Measurements from ENCODE around the gene MAJIN.

DNA sequence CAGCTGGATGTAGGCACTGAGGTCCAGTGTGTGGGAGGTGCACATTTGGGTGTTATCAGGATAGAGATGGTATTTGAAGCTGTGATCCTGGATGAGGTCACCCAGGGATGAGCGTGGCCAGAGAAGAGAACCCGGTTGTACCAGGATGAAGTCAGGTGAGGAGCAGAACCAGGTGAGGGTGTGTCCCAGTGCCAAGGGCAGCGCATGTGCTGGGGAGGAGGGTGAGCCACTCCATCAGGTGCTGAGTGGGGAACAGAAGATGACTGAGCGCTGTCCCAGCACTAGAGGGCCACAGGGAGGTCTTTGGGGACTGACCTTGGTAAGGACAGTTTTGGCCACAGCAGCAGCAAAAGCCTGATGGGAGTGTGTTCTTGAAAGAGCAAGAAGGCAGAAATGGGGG lies 44.8 kb upstream of the MAJIN start:
- TF ChIP-seq, protein P1, sequence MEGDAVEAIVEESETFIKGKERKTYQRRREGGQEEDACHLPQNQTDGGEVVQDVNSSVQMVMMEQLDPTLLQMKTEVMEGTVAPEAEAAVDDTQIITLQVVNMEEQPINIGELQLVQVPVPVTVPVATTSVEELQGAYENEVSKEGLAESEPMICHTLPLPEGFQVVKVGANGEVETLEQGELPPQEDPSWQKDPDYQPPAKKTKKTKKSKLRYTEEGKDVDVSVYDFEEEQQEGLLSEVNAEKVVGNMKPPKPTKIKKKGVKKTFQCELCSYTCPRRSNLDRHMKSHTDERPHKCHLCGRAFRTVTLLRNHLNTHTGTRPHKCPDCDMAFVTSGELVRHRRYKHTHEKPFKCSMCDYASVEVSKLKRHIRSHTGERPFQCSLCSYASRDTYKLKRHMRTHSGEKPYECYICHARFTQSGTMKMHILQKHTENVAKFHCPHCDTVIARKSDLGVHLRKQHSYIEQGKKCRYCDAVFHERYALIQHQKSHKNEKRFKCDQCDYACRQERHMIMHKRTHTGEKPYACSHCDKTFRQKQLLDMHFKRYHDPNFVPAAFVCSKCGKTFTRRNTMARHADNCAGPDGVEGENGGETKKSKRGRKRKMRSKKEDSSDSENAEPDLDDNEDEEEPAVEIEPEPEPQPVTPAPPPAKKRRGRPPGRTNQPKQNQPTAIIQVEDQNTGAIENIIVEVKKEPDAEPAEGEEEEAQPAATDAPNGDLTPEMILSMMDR (IDR thresholded peaks at IDR 0.05): no peak
- TF ChIP-seq POLR2A (IDR thresholded peaks at IDR 0.05): no peak
- no peak for TF ChIP-seq POLR2AphosphoS5 (IDR thresholded peaks at IDR 0.05)
- no peak for TF ChIP-seq EP300 (IDR thresholded peaks at IDR 0.05)
